Activated CD4-positive, alpha-beta memory T cell treated with anti-CD3 and anti-CD28 coated beads for 36 hours (primary cell): ENCODE data around the gene ACBD3. TPM values are rescaled to one million over a fixed set of nuclear protein-coding genes. Genes with fewer than 3 reads are reported as not detected.
A peak's percentile ranks its signal among the peaks of the same experiment; 100 is the strongest.

Experiments used
- CTCF ChIA-PET: fragments of 350-600 bp; sonication (Branson Sonifier 250); formaldehyde crosslinking; loops from one replicate; lab custom pipeline; 2021; ENCODE audit warnings: antibody characterized with exemption, inconsistent platforms; lab: Charles Lee
- POLR2A ChIA-PET: fragments of 350-600 bp; sonication (Branson Sonifier 250); formaldehyde crosslinking; loops from one replicate; lab custom pipeline; 2021; ENCODE audit warnings: antibody characterized with exemption; lab: Charles Lee
- DNase-seq: peaks from one replicate; pipeline ENCODE4 v3.0.0-alpha.2; 2020
- H3K27ac Mint-ChIP-seq: one replicate; pipeline ENCODE4 v1.8.0; 2021; ENCODE audit warnings: mixed read lengths
- H3K27me3 Mint-ChIP-seq: one replicate; pipeline ENCODE4 v1.8.0; 2021; ENCODE audit warnings: mixed read lengths
- H3K36me3 Mint-ChIP-seq: one replicate; pipeline ENCODE4 v1.8.0; 2021; ENCODE audit warnings: mixed read lengths
- H3K4me1 Mint-ChIP-seq: one replicate; pipeline ENCODE4 v1.8.0; 2021; ENCODE audit warnings: low read depth, mixed read lengths
- H3K4me3 Mint-ChIP-seq: one replicate; pipeline ENCODE4 v1.8.0; 2021; ENCODE audit warnings: mild to moderate bottlenecking, mixed read lengths
- H3K9me3 Mint-ChIP-seq: one replicate; pipeline ENCODE4 v1.8.0; 2021; ENCODE audit warnings: mixed read lengths
- intact Hi-C: fragments of 100-400 bp; cut with micrococcal nuclease; formaldehyde crosslinking; loops from one replicate; pipeline ENCODE4 v1.15.1; 2023
- total RNA-seq, 2 experiments: library from RNA; stranded (reverse); gene quantifications; one replicate each; pipeline ENCODE4 v1.2.3, GENCODE V29; 2021

ACBD3 gene
- total RNA-seq, 2 experiments from 2014 or later: 18.7 to 20.7 TPM

- Mint-ChIP-seq H3K4me3 (no peak overlapping the region), H3K36me3 (peaks cover 36% of the 10 kb centered on the region), H3K27me3 (no peaks in the 10 kb centered on the region), H3K27ac (peak overlapping the region; percentile 21), H3K4me1 (peaks cover 9% of the 10 kb centered on the region), H3K9me3 (no peaks in the 10 kb centered on the region)
- no peak for DNase-seq
- intact Hi-C loops: no loop called here
- ChIA-PET CTCF (interaction anchor here (1.2 kb wide), 1 partner anchor 33 kb away, joined by 4 read pairs; no protein-coding TSS in a partner anchor), POLR2A (no interaction called here)
Measured at GRCh38 chr1:226158457-226158856, 28.1 kb downstream of the ACBD3 start.

GRCh38 chr1:226157761-226158316 is 28.7 kb downstream of the ACBD3 start:
- DNase-seq: no peak
- Mint-ChIP-seq H3K27ac (peak overlapping the region; percentile 8), H3K4me1 (peaks cover 9% of the 10 kb centered on the region), H3K27me3 (no peaks in the 10 kb centered on the region), H3K9me3 (no peaks in the 10 kb centered on the region), H3K36me3 (peaks cover 35% of the 10 kb centered on the region), H3K4me3 (no peak overlapping the region)
- CTCF ChIA-PET: no interaction called here
- intact Hi-C loops: no loop called here
- POLR2A ChIA-PET: no interaction called here

- Mint-ChIP-seq H3K27me3 (no peaks in the 10 kb centered on the region), H3K9me3 (no peaks in the 10 kb centered on the region), H3K27ac (no peak overlapping the region), H3K4me1 (peaks cover 9% of the 10 kb centered on the region), H3K4me3 (no peak overlapping the region), H3K36me3 (peaks cover 22% of the 10 kb centered on the region)
- intact Hi-C loops: no loop called here
- POLR2A ChIA-PET: no interaction called here
- CTCF ChIA-PET: interaction anchor here (1.5 kb wide), 1 partner anchor 29 kb away, joined by 8 read pairs; no protein-coding TSS in a partner anchor
- no peak for DNase-seq
Measured at GRCh38 chr1:226154593-226154992, 31.9 kb downstream of the ACBD3 start.

GRCh38 chr1:226149806-226150205 is 36.7 kb downstream of the ACBD3 start:
- Mint-ChIP-seq H3K4me3 (no peak overlapping the region), H3K36me3 (peaks cover 19% of the 10 kb centered on the region), H3K9me3 (no peaks in the 10 kb centered on the region), H3K27ac (no peak overlapping the region), H3K27me3 (no peaks in the 10 kb centered on the region), H3K4me1 (no peaks in the 10 kb centered on the region)
- POLR2A ChIA-PET: no interaction called here
- CTCF ChIA-PET: interaction anchor here (0.7 to 2.6 kb wide), 2 partner anchors 25 to 183 kb away, joined by 3 to 13 read pairs; no protein-coding TSS in a partner anchor
- no peak for DNase-seq
- intact Hi-C loops: no loop called here

GRCh38 chr1:226148121-226148648 is 38.4 kb downstream of the ACBD3 start:
- Mint-ChIP-seq H3K4me3 (no peak overlapping the region), H3K27ac (no peak overlapping the region), H3K36me3 (peaks cover 19% of the 10 kb centered on the region), H3K4me1 (no peaks in the 10 kb centered on the region), H3K27me3 (no peaks in the 10 kb centered on the region), H3K9me3 (no peaks in the 10 kb centered on the region)
- DNase-seq: no peak
- intact Hi-C loops: no loop called here
- ChIA-PET CTCF (interaction anchor here (2.6 kb wide), 1 partner anchor 23 kb away, joined by 13 read pairs; no protein-coding TSS in a partner anchor), POLR2A (no interaction called here)

- POLR2A ChIA-PET: no interaction called here
- intact Hi-C loops: no loop called here
- Mint-ChIP-seq H3K4me1 (no peaks in the 10 kb centered on the region), H3K9me3 (no peaks in the 10 kb centered on the region), H3K4me3 (no peak overlapping the region), H3K36me3 (peaks cover 17% of the 10 kb centered on the region), H3K27me3 (no peaks in the 10 kb centered on the region), H3K27ac (no peak overlapping the region)
- CTCF ChIA-PET: no interaction called here
- no peak for DNase-seq
Measured at GRCh38 chr1:226144045-226144444, 42.5 kb downstream of the ACBD3 start.

GRCh38 chr1:226135709-226136108 is 50.8 kb downstream of the ACBD3 start:
- ChIA-PET POLR2A (no interaction called here), CTCF (interaction anchor here (0.7 kb wide), 1 partner anchor 59 kb away, joined by 3 read pairs; no protein-coding TSS in a partner anchor)
- DNase-seq: no peak
- Mint-ChIP-seq H3K4me3 (no peak overlapping the region), H3K4me1 (no peaks in the 10 kb centered on the region), H3K27me3 (no peaks in the 10 kb centered on the region), H3K36me3 (no peaks in the 10 kb centered on the region), H3K9me3 (no peaks in the 10 kb centered on the region), H3K27ac (no peak overlapping the region)
- intact Hi-C loops: no loop called here

- no peak overlapping the region for H3K27ac Mint-ChIP-seq
- DNase-seq: no peak
- H3K9me3 Mint-ChIP-seq: no peaks in the 10 kb centered on the region
- no peaks in the 10 kb centered on the region for H3K4me1 Mint-ChIP-seq
- H3K4me3 Mint-ChIP-seq: no peak overlapping the region
- H3K27me3 Mint-ChIP-seq: no peaks in the 10 kb centered on the region
- intact Hi-C loops: no loop called here
- no peaks in the 10 kb centered on the region for H3K36me3 Mint-ChIP-seq
- POLR2A ChIA-PET: no interaction called here
- CTCF ChIA-PET: no interaction called here
Measured at GRCh38 chr1:226135059-226135651, 51.4 kb downstream of the ACBD3 start.

- intact Hi-C loops: no loop called here
Measured at GRCh38 chr1:226134170-226135058, 52.1 kb downstream of the ACBD3 start.

GRCh38 chr1:226133504-226134123 is 52.9 kb downstream of the ACBD3 start:
- peaks cover under 1% of the 10 kb centered on the region for H3K4me1 Mint-ChIP-seq
- no peak for DNase-seq
- H3K4me3 Mint-ChIP-seq: no peak overlapping the region
- H3K27me3 Mint-ChIP-seq: no peaks in the 10 kb centered on the region
- H3K27ac Mint-ChIP-seq: no peak overlapping the region
- POLR2A ChIA-PET: no interaction called here
- intact Hi-C loops: no loop called here
- H3K36me3 Mint-ChIP-seq: no peaks in the 10 kb centered on the region
- H3K9me3 Mint-ChIP-seq: no peaks in the 10 kb centered on the region
- CTCF ChIA-PET: interaction anchor here (0.8 to 1.4 kb wide), 2 partner anchors 9 to 13 kb away, joined by 3 to 10 read pairs; no protein-coding TSS in a partner anchor

More at GRCh38 chr1:226134170-226135058, 52.1 kb downstream of the ACBD3 start:
- Mint-ChIP-seq H3K4me3 (no peak overlapping the region), H3K36me3 (no peaks in the 10 kb centered on the region), H3K4me1 (no peaks in the 10 kb centered on the region), H3K9me3 (no peaks in the 10 kb centered on the region), H3K27me3 (no peaks in the 10 kb centered on the region), H3K27ac (no peak overlapping the region)
- ChIA-PET CTCF (interaction anchor here (1.4 kb wide), 1 partner anchor 10 kb away, joined by 10 read pairs; no protein-coding TSS in a partner anchor), POLR2A (no interaction called here)
- DNase-seq: no peak

GRCh38 chr1:226132728-226133503 is 53.6 kb downstream of the ACBD3 start:
- H3K4me1 Mint-ChIP-seq: peaks cover 3% of the 10 kb centered on the region
- no peak overlapping the region for H3K27ac Mint-ChIP-seq
- H3K4me3 Mint-ChIP-seq: no peak overlapping the region
- intact Hi-C loops: no loop called here
- H3K36me3 Mint-ChIP-seq: no peaks in the 10 kb centered on the region
- no peak for DNase-seq
- H3K27me3 Mint-ChIP-seq: no peaks in the 10 kb centered on the region
- no peaks in the 10 kb centered on the region for H3K9me3 Mint-ChIP-seq
- ChIA-PET POLR2A (no interaction called here), CTCF (interaction anchor here (0.8 to 1.4 kb wide), 2 partner anchors 8 to 13 kb away, joined by 3 to 10 read pairs; no protein-coding TSS in a partner anchor)
